Lung (tissue), 12 donors: ENCODE measurements around the gene MTAP. TPM values are rescaled to one million over a fixed set of nuclear protein-coding genes. Genes with fewer than 3 reads are reported as not detected.

Experiments
- ATAC-seq: fragments of 200-7000 bp; cut with Tn5 transposase; one replicate; pipeline ENCODE4 v1.9.1; 2020; ENCODE audit warnings: moderate number of reproducible peaks; ENCODE audit not compliant: insufficient read depth, low FRiP score
- DNase-seq, 3 donors: peaks; one replicate each; pipeline ENCODE4 v3.0.0-alpha.2; 2013 to 2017
- H3K27ac ChIP-seq, 2 donors: one replicate each; pipeline ENCODE4 v1.5.1; 2013; ENCODE audit warnings: mild to moderate bottlenecking in 2 of 2, moderate library complexity in 2 of 2, control low read depth in 1 of 2, inconsistent platforms in 1 of 2, low read depth in 1 of 2, low read length in 1 of 2
- H3K27me3 ChIP-seq, 3 donors: one replicate each; pipeline ENCODE4 v1.5.1; 2013; ENCODE audit warnings: low read length in 2 of 3; ENCODE audit not compliant: control insufficient read depth in 3 of 3, insufficient read depth in 3 of 3
- H3K36me3 ChIP-seq, 4 donors: one replicate each; pipeline ENCODE4 v1.5.1; 2013; ENCODE audit warnings: low read length in 4 of 4, mild to moderate bottlenecking in 1 of 4, moderate library complexity in 1 of 4; ENCODE audit not compliant: control insufficient read depth in 4 of 4, insufficient read depth in 4 of 4
- H3K4me1 ChIP-seq, 5 donors: one replicate each; pipeline ENCODE4 v1.5.1; 2013; ENCODE audit warnings: low read length in 5 of 5, mild to moderate bottlenecking in 2 of 5, moderate library complexity in 1 of 5; ENCODE audit not compliant: control insufficient read depth in 5 of 5, insufficient read depth in 5 of 5
- H3K4me3 ChIP-seq: one replicate; pipeline ENCODE4 v1.5.1; 2013; ENCODE audit warnings: mild to moderate bottlenecking, control low read depth, moderate library complexity
- H3K9ac ChIP-seq, 2 donors: one replicate each; pipeline ENCODE4 v1.5.1; 2013; ENCODE audit warnings: low read length in 2 of 2, control low read depth in 1 of 2; ENCODE audit not compliant: insufficient read depth in 1 of 2
- H3K9me3 ChIP-seq, 4 donors: one replicate each; pipeline ENCODE4 v1.5.1; 2013; ENCODE audit warnings: low read length in 3 of 4, mild to moderate bottlenecking in 1 of 4, moderate library complexity in 1 of 4; ENCODE audit not compliant: control insufficient read depth in 4 of 4, insufficient read depth in 3 of 4
- WGBS, 2 donors: extraction: QIAGEN DNeasy Blood & Tissue Kit; methylation state at CpG; one replicate each; pipeline ENCODE4 v1.1.7; 2013; 5-methylcytosine and 5-hydroxymethylcytosine counted together
- polyA plus RNA-seq, 2 donors: library from polyadenylated mRNA; stranded (reverse); fragments of 200-250 nt; gene quantifications; one replicate each; pipeline ENCODE4 v1.2.1, GENCODE V29; 2013
- total RNA-seq, 2 donors: library from RNA; depleted of rRNA in 1 of 2; stranded (reverse); fragments of >200 nt in 1 of 2; gene quantifications; one replicate each; pipeline ENCODE4 v1.2.1, GENCODE V29; 2014 to 2021
- TF ChIP-seq, protein P1 (sequence below): IDR thresholded peaks from 2 replicates; pipeline ENCODE4 v1.5.1; 2012; ENCODE audit warnings: mild to moderate bottlenecking; ENCODE audit errors: control extremely low read depth, extremely low read depth
- donor health status: control.
- donor health status: control.
- donor health status: Bipolar disorder and iron deficiency.
- donor health status: healthy.
- donor health status: DM: yes; HTN: yes; CAD: no.

MTAP gene
- total and polyA plus RNA-seq, 4 donors, result 10.0 to 31.5 (median 18.8) TPM

DNA sequence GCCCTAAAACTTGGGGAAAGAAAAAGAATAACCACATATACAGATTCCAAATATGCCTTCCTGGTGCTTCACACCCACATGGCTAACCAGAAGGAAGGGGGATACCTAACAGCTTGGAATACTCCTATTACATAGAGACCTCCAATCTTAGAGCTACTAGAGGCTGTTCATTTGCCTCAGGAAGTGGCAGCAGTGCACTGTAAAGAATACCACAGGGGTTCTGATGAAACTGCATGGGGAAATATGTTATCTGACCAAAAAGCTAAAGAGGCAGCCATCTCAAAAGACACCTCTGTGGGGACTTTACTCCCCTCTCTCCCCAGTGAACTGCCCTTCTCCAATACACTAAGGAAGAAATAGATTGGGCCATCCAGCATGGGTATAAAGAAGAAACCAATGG, 125.3 kb downstream of the MTAP start:
- TF ChIP-seq, protein P1, sequence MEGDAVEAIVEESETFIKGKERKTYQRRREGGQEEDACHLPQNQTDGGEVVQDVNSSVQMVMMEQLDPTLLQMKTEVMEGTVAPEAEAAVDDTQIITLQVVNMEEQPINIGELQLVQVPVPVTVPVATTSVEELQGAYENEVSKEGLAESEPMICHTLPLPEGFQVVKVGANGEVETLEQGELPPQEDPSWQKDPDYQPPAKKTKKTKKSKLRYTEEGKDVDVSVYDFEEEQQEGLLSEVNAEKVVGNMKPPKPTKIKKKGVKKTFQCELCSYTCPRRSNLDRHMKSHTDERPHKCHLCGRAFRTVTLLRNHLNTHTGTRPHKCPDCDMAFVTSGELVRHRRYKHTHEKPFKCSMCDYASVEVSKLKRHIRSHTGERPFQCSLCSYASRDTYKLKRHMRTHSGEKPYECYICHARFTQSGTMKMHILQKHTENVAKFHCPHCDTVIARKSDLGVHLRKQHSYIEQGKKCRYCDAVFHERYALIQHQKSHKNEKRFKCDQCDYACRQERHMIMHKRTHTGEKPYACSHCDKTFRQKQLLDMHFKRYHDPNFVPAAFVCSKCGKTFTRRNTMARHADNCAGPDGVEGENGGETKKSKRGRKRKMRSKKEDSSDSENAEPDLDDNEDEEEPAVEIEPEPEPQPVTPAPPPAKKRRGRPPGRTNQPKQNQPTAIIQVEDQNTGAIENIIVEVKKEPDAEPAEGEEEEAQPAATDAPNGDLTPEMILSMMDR, result no peak
- Histone ChIP-seq H3K4me3 (no peak overlapping the region), H3K9me3 (no peaks in the 10 kb centered on the region), H3K9ac (no peak overlapping the region), H3K36me3 (peaks cover 0 to 6% (median 4%) of the 10 kb centered on the region in 4 donors), H3K27me3 (no peaks in the 10 kb centered on the region), H3K27ac (no peak overlapping the region), H3K4me1 (no peaks in the 10 kb centered on the region)
- no peak for ATAC-seq
- no peak for DNase-seq

DNA sequence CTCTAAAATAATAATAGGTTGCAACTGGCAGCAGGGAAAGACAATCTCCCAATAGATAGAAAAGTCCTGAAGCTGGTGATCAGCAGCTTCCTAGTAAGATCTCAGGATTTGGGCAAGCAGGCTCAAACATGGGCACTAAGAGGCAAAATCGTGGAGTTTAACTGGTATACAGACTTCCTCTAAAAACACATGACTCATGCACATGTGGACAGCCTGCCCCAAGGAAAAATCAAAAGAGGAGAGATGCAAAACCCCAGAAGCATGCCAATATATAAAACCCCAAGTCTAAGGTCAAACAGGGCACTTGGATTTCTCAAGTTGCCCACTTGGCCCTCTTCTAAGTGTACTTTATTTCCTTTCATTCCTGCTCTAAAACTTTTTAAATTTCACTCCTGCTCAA, 129.0 kb downstream of the MTAP start:
- no peak overlapping the region for H3K9ac ChIP-seq
- H3K36me3 ChIP-seq, result peaks cover 0 to 6% (median 4%) of the 10 kb centered on the region in 4 donors
- ATAC-seq (no peak), DNase-seq (no peak)
- TF ChIP-seq, protein P1, result no peak
- H3K27ac ChIP-seq, result no peak overlapping the region
- no peaks in the 10 kb centered on the region for H3K27me3 ChIP-seq
- 67 to 90% methylated on average over 1 of the region's 1 CpG for WGBS, 2 donors
- no peaks in the 10 kb centered on the region for H3K9me3 ChIP-seq
- H3K4me1 ChIP-seq, result no peaks in the 10 kb centered on the region
- no peak overlapping the region for H3K4me3 ChIP-seq

DNA sequence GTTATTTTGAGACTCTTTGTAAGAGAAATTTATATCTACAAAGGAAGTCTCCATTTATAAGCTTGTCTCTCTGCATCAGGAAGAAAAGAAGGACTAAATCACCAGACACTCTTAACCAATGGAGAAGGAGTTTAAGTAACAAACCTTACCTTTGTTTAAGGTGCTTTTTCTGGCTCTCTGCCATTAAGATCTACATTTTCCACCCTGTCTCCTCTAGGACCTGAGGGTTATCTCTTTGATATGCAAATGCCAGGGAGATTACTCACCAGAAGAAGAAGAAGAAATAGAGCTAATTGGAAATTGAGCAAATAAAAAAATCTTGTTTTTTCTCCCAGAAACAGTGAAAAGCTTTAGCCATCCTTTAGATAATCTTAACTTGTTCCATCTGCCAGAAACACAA, 130.8 kb downstream of the MTAP start:
- no peak for DNase-seq
- Histone ChIP-seq H3K9me3 (no peaks in the 10 kb centered on the region), H3K36me3 (peaks cover 0 to 6% (median 4%) of the 10 kb centered on the region in 4 donors), H3K27ac (no peak overlapping the region), H3K9ac (no peak overlapping the region), H3K4me3 (no peak overlapping the region), H3K27me3 (no peaks in the 10 kb centered on the region), H3K4me1 (no peaks in the 10 kb centered on the region)
- no peak for ATAC-seq
- TF ChIP-seq, protein P1, result no peak

DNA sequence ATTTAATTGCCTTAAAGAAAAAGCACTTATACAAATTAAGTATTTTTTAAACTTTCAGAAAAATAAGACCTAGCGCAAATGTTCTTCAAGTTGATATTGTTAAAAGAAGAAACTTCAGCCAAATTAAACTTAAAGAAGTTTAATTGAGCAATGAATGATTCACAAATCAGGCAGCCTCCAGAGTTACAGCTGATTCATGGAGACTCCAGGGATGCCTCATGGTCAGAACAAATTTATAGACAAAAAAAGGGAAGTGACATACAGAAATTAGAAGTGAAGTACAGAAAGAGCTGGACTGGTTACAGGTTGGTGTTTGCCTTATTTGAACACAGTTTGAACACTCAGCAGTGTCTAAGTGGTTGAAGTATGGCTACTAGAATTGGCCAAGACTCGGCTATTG, 131.4 kb downstream of the MTAP start:
- WGBS, 2 donors, result 86 to 90% methylated on average over 2 of the region's 2 CpGs
- Histone ChIP-seq H3K9me3 (no peaks in the 10 kb centered on the region), H3K4me1 (no peaks in the 10 kb centered on the region), H3K9ac (no peak overlapping the region), H3K36me3 (peaks cover 0 to 6% (median 4%) of the 10 kb centered on the region in 4 donors), H3K4me3 (no peak overlapping the region), H3K27ac (no peak overlapping the region), H3K27me3 (no peaks in the 10 kb centered on the region)
- ATAC-seq (no peak), DNase-seq (no peak)
- TF ChIP-seq, protein P1, result no peak
